Activated T-helper 17 cell treated with anti-CD3 and anti-CD28 coated beads, Interleukin-2, amount 50 U/mL, for 72 hours (primary cell): Measurements from ENCODE around the gene SEMA4D. TPM values are rescaled to one million over a fixed set of nuclear protein-coding genes. Genes with fewer than 3 reads are reported as not detected.

ENCODE experiments used
- ATAC-seq: fragments of 150-1000 bp; cut with Tn5 transposase; replicated peaks from 2 replicates; pipeline ENCODE4 v1.10.0; 2021; ENCODE audit warnings: mild to moderate bottlenecking, moderate library complexity
- H3K27ac Mint-ChIP-seq: one replicate; pipeline ENCODE4 v1.8.0; 2022; ENCODE audit warnings: mixed read lengths
- H3K27me3 Mint-ChIP-seq: one replicate; pipeline ENCODE4 v1.8.0; 2022; ENCODE audit warnings: mixed read lengths
- H3K36me3 Mint-ChIP-seq: one replicate; pipeline ENCODE4 v1.8.0; 2022; ENCODE audit warnings: low read depth, mild to moderate bottlenecking, mixed read lengths
- H3K4me1 Mint-ChIP-seq: one replicate; pipeline ENCODE4 v1.8.0; 2022; ENCODE audit warnings: mixed read lengths
- H3K4me3 Mint-ChIP-seq: one replicate; pipeline ENCODE4 v1.8.0; 2022; ENCODE audit warnings: mild to moderate bottlenecking, mixed read lengths
- H3K9me3 Mint-ChIP-seq: one replicate; pipeline ENCODE4 v1.8.0; 2022; ENCODE audit warnings: mixed read lengths
- total RNA-seq, 2 donors: library from RNA; stranded (reverse); gene quantifications; one replicate each; pipeline ENCODE4 v1.2.3, GENCODE V29; 2022

Gene SEMA4D
- total RNA-seq, 2 donors from 2014 or later: 167 to 263 TPM

DNA sequence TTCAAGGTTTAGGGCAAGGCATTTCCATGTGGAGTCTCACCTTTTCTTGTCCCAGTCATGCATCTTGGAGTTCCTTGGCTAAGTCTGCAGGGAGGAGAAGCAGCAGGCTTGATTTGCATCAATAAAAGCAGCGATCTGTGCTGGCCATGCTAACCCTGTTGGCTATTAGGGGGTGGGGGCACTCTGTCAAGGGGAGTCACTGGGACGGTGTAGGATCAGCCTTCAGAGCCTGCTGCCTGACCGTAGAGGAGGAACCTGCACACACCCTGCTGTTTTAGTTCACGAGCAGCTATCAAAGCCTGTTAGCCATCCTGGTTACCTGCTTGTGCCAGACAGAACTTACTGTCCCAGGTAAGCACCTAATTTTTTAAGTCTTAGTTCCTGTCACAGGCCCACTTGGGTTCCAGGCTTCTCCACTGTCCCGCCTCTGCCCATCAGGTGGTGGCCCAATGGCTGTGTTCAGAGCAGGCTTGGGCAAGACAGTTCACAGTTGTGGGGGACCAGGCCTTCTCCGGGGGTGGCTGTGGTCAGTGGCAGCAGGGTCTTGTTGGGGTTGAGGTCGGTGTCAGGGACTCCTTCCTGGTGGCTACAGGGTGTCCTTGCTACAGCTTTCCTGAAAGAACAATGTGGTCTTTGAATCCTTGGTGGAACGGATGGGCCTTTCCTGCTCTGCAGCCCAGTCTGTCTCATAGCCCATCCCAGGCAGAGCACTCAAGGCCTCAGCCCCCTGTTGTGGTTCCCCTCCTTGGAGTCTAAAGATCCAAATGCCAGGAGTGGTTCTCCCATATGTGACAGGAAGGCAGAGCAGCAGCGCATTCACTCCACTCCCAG, 135.9 kb downstream of the SEMA4D start:
- H3K36me3 Mint-ChIP-seq: peaks cover 53% of the 10 kb centered on the region
- H3K27ac Mint-ChIP-seq: peak overlapping the region; percentile 37
- no peak overlapping the region for H3K4me3 Mint-ChIP-seq
- H3K9me3 Mint-ChIP-seq: no peaks in the 10 kb centered on the region
- H3K27me3 Mint-ChIP-seq: no peaks in the 10 kb centered on the region
- no peaks in the 10 kb centered on the region for H3K4me1 Mint-ChIP-seq
- ATAC-seq: no peak

DNA sequence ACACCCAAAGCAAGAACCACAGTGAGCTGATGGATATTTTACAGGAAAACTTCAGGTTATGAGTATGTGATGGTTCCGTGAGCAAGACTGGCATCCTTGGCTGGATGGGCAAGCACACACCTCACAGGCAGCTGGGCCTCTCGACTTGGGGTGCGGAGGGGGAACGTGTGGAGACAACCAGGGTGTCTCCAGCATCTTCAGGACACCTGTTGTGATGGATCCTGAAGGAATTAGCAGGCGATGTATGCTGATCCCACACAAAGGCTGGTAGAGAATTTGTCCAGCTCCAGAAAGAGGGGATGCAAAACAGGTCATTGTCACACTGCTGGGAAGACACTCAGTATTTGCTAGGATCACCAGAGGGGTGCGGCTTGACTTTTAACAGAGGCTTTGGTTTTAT, 136.9 kb downstream of the SEMA4D start:
- Mint-ChIP-seq H3K27me3 (no peaks in the 10 kb centered on the region), H3K27ac (peak overlapping the region; percentile 37), H3K36me3 (peaks cover 63% of the 10 kb centered on the region), H3K9me3 (no peaks in the 10 kb centered on the region), H3K4me1 (no peaks in the 10 kb centered on the region), H3K4me3 (no peak overlapping the region)
- no peak for ATAC-seq

DNA sequence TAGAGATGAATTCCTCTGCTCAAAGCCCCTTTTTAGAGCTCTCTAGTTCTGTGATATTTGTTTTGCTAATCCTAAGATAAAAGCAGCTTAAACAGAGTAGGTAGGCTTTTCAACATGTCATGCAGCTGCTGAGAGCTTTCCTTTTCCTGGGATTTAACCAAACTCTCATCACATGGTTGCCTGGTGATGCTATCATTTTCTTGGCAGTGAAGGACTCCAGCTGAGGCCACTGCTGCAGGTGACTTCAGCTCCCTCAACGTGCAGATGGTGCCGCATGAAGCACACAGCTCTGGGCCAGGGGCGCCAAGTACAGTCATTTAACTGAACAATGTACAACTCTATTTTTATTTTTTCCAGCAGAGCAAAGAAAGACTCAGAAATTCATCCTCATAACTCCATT, 137.4 kb downstream of the SEMA4D start:
- H3K9me3 Mint-ChIP-seq: no peaks in the 10 kb centered on the region
- no peaks in the 10 kb centered on the region for H3K27me3 Mint-ChIP-seq
- no peak overlapping the region for H3K4me3 Mint-ChIP-seq
- H3K27ac Mint-ChIP-seq: peak overlapping the region; percentile 37
- H3K4me1 Mint-ChIP-seq: no peaks in the 10 kb centered on the region
- no peak for ATAC-seq
- H3K36me3 Mint-ChIP-seq: peaks cover 69% of the 10 kb centered on the region

DNA sequence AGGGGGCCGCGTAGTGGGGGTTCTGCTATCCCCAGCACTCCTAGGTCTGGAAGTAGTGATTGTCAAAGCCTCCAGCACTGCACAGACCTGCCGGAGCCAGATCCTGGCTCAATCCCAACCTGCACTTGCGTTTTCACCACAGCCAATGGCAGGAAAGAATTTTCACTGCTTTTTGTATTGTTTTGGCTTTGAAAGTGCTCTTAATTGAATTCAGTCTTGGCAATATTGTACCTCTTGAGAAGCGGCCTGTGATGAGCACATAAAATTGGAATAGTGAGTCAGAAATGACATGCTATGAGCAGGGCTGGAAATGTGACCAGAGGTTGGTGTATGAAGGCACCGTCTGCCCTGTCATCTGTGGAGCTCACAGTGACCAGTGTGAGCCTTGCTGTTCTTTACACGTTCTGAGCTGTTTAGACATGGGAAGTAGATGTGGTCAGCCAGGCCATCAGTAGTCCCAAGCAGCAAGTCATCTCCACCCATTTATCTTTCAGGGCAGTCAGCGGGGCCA, 138.1 kb downstream of the SEMA4D start:
- Mint-ChIP-seq H3K27ac (peak overlapping the region; percentile 37), H3K36me3 (peaks cover 75% of the 10 kb centered on the region), H3K27me3 (no peaks in the 10 kb centered on the region), H3K4me3 (no peak overlapping the region), H3K4me1 (no peaks in the 10 kb centered on the region), H3K9me3 (no peaks in the 10 kb centered on the region)
- ATAC-seq: peak; percentile 80

DNA sequence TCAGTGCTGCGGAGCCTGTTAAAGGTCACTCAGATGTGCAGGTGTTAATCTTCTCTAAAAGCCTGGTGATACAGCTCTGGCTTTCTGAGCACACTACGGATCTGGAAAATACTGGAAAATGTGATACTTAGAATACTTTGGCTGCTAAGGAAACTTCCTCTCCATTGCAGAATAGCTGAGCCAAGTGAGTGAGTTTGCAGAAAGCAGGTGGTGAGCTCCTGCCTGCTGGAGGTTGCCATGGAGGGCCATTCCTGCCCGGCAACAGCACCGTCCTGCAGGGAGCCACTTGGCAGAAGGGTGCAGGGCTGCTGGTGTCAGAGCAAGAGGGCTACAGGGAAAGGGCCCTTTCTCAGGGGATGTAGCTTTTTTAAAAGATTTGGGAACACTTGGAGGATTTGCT, 138.9 kb downstream of the SEMA4D start:
- no peaks in the 10 kb centered on the region for H3K4me1 Mint-ChIP-seq
- no peaks in the 10 kb centered on the region for H3K27me3 Mint-ChIP-seq
- H3K27ac Mint-ChIP-seq: peak overlapping the region; percentile 25
- no peaks in the 10 kb centered on the region for H3K9me3 Mint-ChIP-seq
- ATAC-seq: no peak
- no peak overlapping the region for H3K4me3 Mint-ChIP-seq
- H3K36me3 Mint-ChIP-seq: peaks cover 84% of the 10 kb centered on the region

DNA sequence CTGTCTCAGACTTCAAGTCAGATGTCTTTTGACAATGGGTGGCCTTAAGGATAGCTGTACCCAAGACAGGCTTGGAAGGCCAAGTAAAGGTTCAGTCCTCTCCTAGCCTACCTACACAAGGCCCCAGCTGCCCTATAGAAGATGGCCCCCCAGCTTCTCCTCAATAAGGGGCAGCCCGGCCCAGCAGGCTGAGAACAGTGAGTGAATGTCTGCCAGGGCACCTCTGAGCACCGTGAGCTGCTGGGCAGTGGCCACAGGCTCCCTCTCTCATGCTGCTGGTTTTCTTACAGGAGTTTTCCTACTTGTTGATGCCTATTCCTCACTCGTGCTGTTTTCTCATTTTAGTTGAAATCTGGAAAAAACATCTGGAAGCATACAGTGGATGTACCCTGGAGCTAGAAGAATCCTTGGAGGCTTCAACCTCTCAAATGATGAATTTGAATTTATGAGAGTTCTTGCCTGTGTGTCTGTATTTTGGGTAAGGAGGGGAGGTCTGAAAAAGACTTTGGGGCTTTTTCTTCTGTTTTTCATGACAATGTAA, 139.5 kb downstream of the SEMA4D start:
- H3K36me3 Mint-ChIP-seq: peaks cover 89% of the 10 kb centered on the region
- no peaks in the 10 kb centered on the region for H3K9me3 Mint-ChIP-seq
- H3K27me3 Mint-ChIP-seq: no peaks in the 10 kb centered on the region
- peak overlapping the region; percentile 25 for H3K27ac Mint-ChIP-seq
- no peak for ATAC-seq
- no peaks in the 10 kb centered on the region for H3K4me1 Mint-ChIP-seq
- H3K4me3 Mint-ChIP-seq: no peak overlapping the region

DNA sequence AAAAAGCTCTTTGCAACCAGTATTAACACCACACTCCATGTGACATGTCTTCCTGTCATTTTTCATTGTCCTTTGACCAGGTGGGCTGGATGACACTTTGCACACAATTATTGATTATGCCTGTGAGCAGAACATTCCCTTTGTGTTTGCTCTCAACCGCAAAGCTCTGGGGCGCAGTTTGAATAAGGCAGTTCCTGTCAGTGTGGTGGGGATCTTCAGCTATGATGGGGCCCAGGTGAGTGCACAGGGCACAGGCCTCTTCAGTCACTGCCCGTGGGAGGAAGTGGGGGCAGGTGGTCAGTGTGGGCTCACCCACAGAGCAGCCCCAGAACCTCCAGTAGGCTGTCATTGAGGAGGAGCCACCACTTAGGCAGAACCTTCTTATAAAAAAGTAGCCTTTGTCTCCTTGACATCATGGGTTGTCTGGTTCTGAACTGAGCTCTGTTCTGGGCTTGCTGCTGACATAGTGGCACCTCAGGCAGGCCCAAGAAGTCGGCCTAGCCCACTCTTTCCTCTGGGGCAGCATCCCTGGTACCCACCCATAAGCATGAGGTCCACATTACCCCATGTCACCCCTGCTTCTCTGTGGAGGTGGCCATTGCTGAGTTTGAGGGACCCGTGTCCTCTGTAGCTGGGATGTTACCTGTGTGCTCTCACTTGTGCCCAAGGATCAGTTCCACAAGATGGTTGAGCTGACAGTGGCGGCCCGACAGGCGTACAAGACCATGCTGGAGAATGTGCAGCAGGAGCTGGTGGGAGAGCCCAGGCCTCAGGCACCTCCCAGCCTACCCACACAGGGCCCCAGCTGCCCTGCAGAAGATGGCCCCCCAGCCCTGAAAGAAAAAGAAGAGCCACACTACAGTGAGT, 140.3 kb downstream of the SEMA4D start:
- Mint-ChIP-seq H3K27ac (peak overlapping the region; percentile 65), H3K27me3 (no peaks in the 10 kb centered on the region), H3K36me3 (peaks cover 98% of the 10 kb centered on the region), H3K4me3 (no peak overlapping the region), H3K9me3 (no peaks in the 10 kb centered on the region), H3K4me1 (peaks cover 3% of the 10 kb centered on the region)
- peak; percentile 49 for ATAC-seq

DNA sequence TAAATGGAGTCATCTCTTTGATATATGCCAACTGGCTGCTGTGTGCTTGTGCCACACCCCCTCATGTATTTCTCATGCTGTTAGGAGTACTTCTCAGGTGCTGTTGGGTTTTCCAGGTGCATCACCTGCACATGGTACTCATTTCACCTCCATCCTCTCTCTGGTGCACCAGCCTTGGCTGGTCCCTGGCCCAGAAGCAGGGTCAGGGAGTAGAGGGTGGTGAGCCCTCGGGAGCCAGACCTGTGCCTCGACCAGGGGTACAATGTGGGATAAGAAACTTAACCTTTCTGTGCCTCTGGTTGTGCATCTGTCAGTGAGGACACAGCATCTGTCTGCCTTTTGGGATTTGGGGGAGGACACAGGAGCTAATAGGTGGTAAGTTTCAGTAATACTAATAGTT, 141.1 kb downstream of the SEMA4D start:
- Mint-ChIP-seq H3K27ac (peak overlapping the region; percentile 65), H3K4me1 (peaks cover 10% of the 10 kb centered on the region), H3K4me3 (no peak overlapping the region), H3K27me3 (no peaks in the 10 kb centered on the region), H3K9me3 (no peaks in the 10 kb centered on the region), H3K36me3 (peaks cover 100% of the 10 kb centered on the region)
- ATAC-seq: no peak

DNA sequence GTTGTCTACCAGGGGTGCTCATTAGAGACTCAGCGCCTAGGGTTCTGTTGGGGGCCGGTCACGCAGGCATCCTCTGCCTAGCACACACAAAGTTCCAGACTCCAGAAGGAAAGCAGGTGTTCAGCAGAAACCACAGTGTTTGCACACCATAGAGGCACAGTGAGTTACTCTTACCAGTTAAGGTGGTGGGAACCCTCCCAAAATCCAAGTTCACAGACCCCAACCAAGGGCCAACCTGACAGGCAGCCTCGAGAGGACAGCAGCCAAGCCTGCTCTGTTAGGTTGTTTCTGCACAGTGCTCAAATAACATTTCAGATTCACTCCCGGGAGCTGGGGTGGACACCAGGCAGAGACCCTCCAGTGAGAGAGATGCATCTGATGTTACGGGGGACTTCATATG, 143.4 kb downstream of the SEMA4D start:
- H3K27ac Mint-ChIP-seq: peak overlapping the region; percentile 85
- no peaks in the 10 kb centered on the region for H3K27me3 Mint-ChIP-seq
- H3K4me1 Mint-ChIP-seq: peaks cover 19% of the 10 kb centered on the region
- H3K36me3 Mint-ChIP-seq: peaks cover 100% of the 10 kb centered on the region
- H3K9me3 Mint-ChIP-seq: no peaks in the 10 kb centered on the region
- no peak overlapping the region for H3K4me3 Mint-ChIP-seq
- no peak for ATAC-seq

DNA sequence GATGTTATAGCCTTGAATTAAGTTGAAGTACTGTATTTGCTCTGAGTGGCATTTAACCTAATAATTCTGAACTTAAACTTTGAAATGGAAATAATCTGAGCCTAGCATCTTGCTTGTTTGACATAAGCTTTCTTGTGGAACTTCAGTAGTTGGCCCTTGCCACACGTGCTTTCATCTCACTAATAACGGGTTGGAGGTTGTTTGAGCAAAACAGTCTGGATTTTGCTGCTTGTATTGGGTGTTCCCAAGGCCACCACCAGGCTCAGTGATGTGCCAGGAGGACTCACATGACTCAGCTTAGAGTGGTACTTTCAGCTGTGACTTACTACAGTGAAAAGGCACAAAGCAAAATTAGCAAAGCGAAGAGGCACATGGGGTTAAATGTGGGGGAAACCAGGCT, 143.9 kb downstream of the SEMA4D start:
- Mint-ChIP-seq H3K27ac (peak overlapping the region; percentile 85), H3K9me3 (no peaks in the 10 kb centered on the region), H3K27me3 (no peaks in the 10 kb centered on the region), H3K4me3 (no peak overlapping the region), H3K36me3 (peaks cover 100% of the 10 kb centered on the region), H3K4me1 (peaks cover 19% of the 10 kb centered on the region)
- no peak for ATAC-seq

DNA sequence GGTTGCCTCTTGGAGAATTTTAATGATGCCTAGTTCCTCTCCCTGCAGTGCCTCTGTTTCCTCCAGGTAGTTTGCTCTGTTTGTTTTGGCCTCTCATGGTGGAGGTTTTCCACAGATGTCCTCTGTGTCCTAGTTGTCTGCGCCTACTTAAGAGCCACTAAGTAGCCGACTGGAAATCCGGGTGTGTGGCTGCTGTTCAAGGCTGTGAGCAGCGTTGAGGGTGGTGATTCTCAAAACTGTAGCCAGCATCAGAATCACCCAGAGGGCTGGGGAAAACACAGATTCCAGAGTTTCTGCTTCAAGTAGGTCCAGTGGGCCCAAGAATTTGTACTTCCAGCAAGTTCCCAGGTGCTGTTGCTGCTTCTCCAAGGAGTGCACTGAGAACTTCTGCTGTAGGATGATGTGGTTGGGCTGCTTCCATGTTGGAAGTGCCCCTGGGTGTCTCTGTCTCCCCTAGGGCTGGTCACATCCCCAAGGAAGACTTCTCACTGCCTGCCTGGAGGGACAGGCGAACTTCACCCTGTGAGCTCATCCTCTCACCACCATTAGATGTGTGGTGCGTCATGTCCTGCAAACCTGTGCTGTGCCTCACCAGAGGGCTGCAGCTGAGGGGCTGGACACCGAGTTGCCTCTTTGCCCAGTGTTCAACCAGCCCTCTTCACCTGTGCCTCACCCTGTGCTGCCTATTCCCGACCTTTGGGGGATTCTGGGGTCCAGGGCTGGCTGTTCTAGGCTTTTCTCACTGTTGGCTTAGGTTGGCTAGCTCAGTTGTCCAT, 144.9 kb downstream of the SEMA4D start:
- H3K4me1 Mint-ChIP-seq: peaks cover 19% of the 10 kb centered on the region
- no peaks in the 10 kb centered on the region for H3K27me3 Mint-ChIP-seq
- H3K4me3 Mint-ChIP-seq: peak overlapping the region; percentile 42
- no peak for ATAC-seq
- no peaks in the 10 kb centered on the region for H3K9me3 Mint-ChIP-seq
- peaks cover 100% of the 10 kb centered on the region for H3K36me3 Mint-ChIP-seq
- H3K27ac Mint-ChIP-seq: peak overlapping the region; percentile 85

DNA sequence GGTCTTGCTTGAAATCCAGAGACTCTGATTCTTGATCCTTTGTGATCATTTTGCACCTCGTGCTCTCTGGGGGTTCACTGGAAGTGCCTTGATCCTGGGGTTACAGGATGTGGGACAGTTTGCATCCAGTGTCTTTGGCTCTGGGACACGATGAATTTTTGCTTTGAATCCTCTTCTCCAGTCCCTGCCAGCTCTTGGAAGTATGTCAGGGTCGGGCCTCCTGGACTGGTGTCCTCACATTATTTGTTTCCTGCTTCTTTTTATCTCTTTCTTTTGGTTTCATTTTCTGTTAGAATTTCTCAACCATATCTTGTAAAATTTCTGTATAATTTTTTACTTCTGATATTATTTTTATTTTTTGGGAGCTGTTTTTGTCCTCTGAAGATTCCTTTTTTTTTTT, 145.5 kb downstream of the SEMA4D start:
- peaks cover 19% of the 10 kb centered on the region for H3K4me1 Mint-ChIP-seq
- H3K27me3 Mint-ChIP-seq: no peaks in the 10 kb centered on the region
- H3K4me3 Mint-ChIP-seq: peak overlapping the region; percentile 42
- peak overlapping the region; percentile 85 for H3K27ac Mint-ChIP-seq
- peaks cover 100% of the 10 kb centered on the region for H3K36me3 Mint-ChIP-seq
- no peak for ATAC-seq
- no peaks in the 10 kb centered on the region for H3K9me3 Mint-ChIP-seq

DNA sequence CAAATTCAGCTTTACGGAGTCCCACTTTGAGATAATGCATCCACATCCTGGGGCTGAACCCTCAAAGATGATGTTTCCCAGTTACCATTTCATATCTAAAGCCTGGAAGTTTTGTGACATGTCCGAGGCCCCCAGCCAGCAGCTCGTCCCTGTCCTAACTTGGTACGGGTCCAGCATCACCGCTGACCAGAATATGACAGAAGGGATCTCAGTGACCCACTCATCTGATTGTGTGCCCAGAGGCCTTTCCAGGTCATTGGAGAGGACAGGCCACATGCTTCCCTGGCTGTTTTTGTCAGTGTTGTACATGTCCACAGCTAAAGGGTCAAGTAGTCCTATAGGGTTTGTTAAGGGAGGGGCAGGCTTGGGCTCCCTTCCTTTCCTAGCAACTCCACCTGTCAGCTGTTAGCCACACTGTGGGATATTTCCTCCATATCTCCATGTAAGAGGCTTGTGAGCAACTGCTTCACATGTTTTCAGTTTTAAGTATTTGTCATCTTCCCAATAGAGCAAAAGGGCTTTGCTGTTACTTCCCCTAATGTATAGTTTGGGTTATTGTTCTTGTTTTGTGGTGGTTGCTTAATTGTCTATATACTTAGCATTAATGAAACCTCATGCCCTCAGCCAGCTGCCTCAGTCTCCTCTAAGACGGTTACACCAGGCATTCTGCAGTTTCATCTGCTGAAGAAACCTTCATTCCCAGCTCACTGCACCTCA, 146.2 kb downstream of the SEMA4D start:
- Mint-ChIP-seq H3K27me3 (no peaks in the 10 kb centered on the region), H3K9me3 (no peaks in the 10 kb centered on the region), H3K4me3 (peak overlapping the region; percentile 42), H3K36me3 (peaks cover 100% of the 10 kb centered on the region), H3K27ac (peak overlapping the region; percentile 85), H3K4me1 (peaks cover 19% of the 10 kb centered on the region)
- no peak for ATAC-seq
